ENCODE data around the gene PRDM13.
"Not testable (repeated sequence)": the region's sequence is repeated elsewhere in the genome, so short reads cannot be mapped to it uniquely, and the experiment has no call there.

The PRDM13 gene

DNA sequence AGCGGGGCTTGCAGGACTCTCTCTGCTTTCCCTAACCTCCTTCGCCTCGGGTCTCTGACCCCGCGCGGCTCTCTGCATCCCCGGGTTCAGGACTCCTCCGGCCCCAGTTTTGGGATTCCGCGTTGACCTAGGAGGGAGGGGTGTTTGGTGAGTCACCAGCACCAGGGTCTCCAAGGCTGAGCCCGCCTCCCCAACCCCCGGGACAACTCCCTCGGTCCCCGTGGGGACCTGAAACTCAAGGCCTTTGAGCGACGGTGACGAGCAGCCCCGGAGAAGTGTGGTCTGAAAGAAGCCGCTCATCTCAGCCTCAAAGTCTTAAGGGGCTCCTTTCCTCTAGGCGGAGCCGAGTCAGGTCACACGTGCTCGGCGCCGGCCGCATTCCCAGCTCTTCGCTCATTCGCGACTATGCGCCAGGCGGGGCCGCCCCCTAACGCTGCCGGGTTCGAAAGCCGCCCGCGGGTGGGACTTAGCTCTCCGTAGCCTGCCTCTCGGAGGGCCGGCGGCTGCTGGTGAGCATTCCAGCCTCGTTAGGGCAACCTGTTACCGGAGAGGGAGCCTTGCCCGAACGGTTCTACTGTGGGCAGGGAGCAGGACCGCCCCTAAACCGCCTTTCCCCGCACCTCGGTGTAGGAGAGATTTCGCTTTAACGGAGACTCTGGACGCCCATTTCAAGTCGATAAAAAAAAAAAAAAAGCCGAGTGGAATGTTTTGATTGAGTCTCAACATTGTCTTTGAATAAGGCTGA lies 3.0 kb upstream of the PRDM13 start:
- no peak for DNase-seq (ENCODE audit: low spot score)

GRCh38 chr6:99604166-99605073 lies 2.2 kb upstream of the PRDM13 start:
- no peak for DNase-seq (ENCODE audit: low spot score)

DNA sequence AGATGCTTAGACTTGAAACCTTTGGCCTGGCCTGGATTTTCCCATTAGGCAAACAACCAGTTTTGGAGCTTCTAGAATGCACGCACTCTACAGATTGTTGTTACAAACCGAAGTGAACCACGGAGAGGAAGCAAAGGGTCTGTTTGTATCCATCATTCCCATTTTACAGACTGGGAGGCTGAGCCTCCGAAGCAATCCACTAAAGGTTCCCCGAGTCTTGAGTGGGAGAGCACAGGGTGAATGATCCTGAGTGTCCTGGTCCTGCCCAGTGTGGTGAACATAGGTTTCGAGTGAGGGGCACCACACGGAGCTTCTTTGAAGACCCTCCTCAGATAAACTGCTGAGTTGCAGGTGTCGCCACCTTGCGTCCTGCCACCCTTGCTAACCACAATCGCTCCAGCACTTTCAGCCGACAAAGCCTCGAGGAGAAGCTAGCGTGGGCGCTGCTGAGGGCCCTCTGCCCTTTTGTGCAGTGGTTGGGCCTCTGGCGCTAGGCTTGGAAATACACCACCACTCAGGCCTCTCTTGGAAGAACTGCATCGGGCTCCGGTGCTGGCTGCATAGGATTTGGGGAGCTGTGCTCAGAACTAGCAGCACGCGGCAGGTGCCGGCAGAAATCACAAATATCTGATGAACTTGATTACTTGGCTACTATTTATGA lies 1.4 kb upstream of the PRDM13 start:
- no peak for DNase-seq (ENCODE audit: low spot score)

DNA sequence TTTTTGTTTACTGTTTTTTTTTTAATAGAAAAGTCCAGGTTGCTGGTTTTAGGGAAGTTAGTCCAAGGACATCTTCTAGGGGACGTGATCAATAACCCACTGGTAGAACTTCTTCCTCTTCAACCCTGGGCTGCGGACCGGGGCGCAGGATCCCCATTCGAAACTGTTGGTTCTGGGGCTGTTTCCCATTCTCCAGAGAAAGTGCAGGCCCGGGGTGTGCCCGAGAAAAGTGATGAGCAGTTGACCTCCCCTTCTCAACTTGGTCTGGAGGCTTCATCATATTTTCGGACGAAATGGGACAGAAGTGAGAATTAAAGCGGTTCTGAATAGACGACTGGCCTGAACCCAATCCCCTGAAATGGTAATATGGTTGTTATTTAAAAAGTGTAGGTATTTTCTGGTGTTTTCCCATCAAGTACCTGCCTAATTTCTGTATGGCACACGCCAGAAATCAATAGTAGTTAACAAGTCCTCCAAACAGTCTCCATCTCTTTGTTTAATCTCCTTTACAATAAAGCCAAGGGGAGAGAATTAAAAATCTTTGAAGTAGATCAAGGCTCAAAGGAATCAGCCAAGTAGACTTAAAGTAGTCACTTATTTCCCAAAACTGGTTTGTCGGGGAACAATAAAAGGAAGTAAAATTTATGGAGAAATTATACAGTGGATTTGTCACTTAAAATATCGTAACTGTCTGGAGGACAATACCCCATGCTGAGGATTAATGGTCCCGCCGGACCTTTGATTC lies 550 bp upstream of the PRDM13 start:
- no peak for DNase-seq (ENCODE audit: low spot score)

GRCh38 chr6:99607416-99608036 lies 893 bp downstream of the PRDM13 start:
- no peak for DNase-seq (ENCODE audit: low spot score)

- DNase-seq (ENCODE audit: low spot score) = no peak
Observed at GRCh38 chr6:99608059-99608885, 1.6 kb downstream of the PRDM13 start.

DNA sequence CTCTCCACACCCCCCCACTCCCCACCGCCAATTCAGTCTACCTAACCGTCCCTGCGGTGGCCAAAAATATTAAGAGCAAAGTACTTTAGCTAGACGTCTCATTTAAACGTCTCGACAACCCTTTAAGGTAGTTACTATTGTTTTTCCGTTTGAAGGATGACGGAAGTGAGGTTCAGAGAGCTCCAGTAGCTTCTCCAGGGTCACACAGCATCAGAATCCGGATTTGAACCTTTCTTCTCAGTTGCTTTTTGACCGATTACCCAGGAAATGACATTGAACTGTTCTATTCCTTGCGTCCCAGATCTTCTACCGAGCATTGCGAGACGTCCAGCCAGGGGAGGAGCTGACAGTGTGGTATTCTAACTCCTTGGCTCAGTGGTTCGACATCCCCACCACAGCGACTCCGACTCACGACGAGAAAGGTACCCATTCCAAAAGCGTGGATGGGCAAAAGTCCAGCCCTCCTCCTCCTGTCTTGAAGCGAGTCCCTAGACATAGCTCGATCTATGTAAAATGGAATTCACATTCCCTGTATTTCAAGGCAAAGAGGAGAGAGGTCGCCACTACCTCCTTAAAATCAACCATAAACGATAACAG lies 2.4 kb downstream of the PRDM13 start:
- DNase-seq (ENCODE audit: low spot score) = no peak

DNA sequence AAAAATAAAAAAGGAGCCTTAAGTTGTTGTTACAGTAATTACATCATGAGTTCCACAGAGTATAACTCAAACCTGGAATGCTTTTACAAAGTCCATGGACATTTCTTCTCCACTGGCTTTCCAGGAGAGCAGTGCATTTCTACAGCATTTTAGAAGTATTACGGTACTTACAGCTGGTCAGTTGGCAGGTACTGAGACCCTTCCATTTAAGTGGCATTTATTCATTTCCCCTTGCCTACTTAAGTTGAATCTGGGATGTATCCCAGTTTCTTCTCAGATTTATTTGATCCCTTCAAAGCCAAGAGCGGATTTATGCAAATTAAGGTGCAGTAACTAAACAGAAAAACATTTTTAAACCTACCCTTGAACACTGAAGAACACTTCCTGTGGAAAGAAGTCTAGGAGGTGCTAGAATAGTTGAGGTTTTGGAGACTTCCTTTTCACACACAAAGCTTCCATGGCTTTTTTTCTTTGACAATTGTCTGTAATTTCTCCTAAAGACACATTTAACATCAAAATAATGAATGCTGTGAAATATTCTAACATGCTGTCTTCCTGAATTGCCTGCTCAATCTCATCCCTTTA lies 3.4 kb downstream of the PRDM13 start:
- DNase-seq (ENCODE audit: low spot score) = no peak

- no peak for DNase-seq (ENCODE audit: low spot score)
Observed at GRCh38 chr6:99611148-99611547, 4.5 kb downstream of the PRDM13 start.

- DNase-seq (ENCODE audit: low spot score) = no peak
Observed at GRCh38 chr6:99612551-99613408, 6.1 kb downstream of the PRDM13 start.

DNA sequence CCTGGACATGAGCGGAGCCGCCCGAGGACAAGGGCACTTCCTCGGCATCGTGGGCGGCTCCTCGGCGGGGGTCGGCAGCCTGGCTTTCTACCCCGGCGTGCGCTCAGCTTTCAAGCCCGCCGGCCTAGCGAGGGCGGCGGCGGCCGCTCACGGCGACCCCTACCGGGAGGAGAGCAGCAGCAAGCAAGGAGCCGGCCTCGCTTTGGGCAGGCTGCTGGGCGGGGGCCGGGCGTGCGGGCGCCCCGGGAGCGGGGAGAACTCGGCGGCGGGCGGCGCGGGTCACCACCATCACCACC lies 6.7 kb downstream of the PRDM13 start:
- no peak for DNase-seq (ENCODE audit: low spot score)

DNA sequence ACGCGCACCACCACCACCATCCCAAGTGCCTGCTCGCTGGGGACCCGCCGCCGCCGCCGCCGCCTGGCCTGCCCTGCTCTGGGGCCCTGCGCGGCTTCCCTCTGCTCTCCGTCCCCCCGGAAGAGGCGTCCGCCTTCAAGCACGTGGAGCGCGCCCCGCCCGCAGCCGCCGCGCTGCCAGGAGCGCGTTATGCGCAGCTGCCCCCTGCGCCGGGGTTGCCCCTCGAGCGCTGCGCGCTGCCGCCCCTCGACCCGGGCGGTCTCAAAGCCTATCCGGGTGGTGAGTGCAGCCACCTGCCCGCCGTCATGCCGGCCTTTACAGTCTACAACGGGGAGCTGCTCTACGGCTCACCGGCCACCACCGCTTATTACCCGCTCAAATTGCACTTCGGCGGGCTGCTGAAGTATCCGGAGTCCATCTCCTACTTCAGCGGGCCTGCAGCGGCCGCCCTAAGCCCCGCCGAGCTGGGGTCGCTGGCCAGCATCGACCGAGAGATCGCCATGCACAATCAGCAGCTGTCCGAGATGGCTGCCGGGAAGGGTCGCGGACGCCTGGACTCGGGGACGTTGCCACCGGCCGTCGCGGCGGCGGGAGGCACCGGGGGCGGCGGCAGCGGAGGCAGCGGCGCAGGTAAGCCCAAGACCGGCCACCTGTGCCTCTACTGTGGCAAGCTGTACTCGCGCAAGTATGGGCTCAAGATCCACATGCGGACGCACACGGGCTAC lies 7.2 kb downstream of the PRDM13 start:
- no peak for DNase-seq (ENCODE audit: low spot score)

GRCh38 chr6:99614430-99615186 lies 8.0 kb downstream of the PRDM13 start:
- DNase-seq (ENCODE audit: low spot score) = no peak

GRCh38 chr6:99617131-99617530 lies 10.5 kb downstream of the PRDM13 start:
- DNase-seq (ENCODE audit: low spot score) = no peak

- DNase-seq (ENCODE audit: low spot score) = no peak
Observed at GRCh38 chr6:99618649-99619408, 12.2 kb downstream of the PRDM13 start.

GRCh38 chr6:99619409-99619762 lies 12.8 kb downstream of the PRDM13 start:
- no peak for DNase-seq (ENCODE audit: low spot score)

GRCh38 chr6:99622044-99622443 lies 15.4 kb downstream of the PRDM13 start:
- DNase-seq (ENCODE audit: low spot score) = not testable (repeated sequence)

Measured in CD4-positive, alpha-beta T cell treated with Interleukin-2 at 100 ng/mL for 4 hours (primary cell).